Measurements from ENCODE around the gene SH2D4B.
A peak's percentile ranks its signal among the peaks of the same experiment; 100 is the strongest.

The SH2D4B gene

GRCh38 chr10:80632742-80633141 lies 95.0 kb downstream of the SH2D4B start:
- no peak for DNase-seq

- no peak for DNase-seq
These were observed 95.7 kb downstream of the SH2D4B start for GRCh38 chr10:80633383-80633860.

GRCh38 chr10:80633910-80634309 lies 96.2 kb downstream of the SH2D4B start:
- no peak for DNase-seq

GRCh38 chr10:80642661-80643060 lies 105.0 kb downstream of the SH2D4B start:
- peak in 1 of 56 donors; percentile 25 for DNase-seq

GRCh38 chr10:80646366-80646765 lies 108.7 kb downstream of the SH2D4B start:
- DNase-seq = no peak

- no peak for DNase-seq
These were observed 109.6 kb downstream of the SH2D4B start for GRCh38 chr10:80647173-80647833.

GRCh38 chr10:80648106-80648505 lies 110.4 kb downstream of the SH2D4B start:
- no peak for DNase-seq

- DNase-seq = no peak
These were observed 111.5 kb downstream of the SH2D4B start for GRCh38 chr10:80649183-80649582.

GRCh38 chr10:80655898-80656297 lies 118.2 kb downstream of the SH2D4B start:
- no peak for DNase-seq

- DNase-seq = no peak
These were observed 120.4 kb downstream of the SH2D4B start for GRCh38 chr10:80658068-80658467.

GRCh38 chr10:80659289-80659688 lies 121.6 kb downstream of the SH2D4B start:
- no peak for DNase-seq

GRCh38 chr10:80660266-80660665 lies 122.6 kb downstream of the SH2D4B start:
- no peak for DNase-seq

GRCh38 chr10:80660736-80661135 lies 123.0 kb downstream of the SH2D4B start:
- DNase-seq = peak in 4 of 56 donors; percentile 12 to 35 (median 17)

GRCh38 chr10:80661526-80661925 lies 123.8 kb downstream of the SH2D4B start:
- no peak for DNase-seq

- peak; percentile 23 to 91 (median 58) for DNase-seq
These were observed 124.9 kb downstream of the SH2D4B start for GRCh38 chr10:80662429-80663261.

- peak in 50 of 56 donors; percentile 12 to 85 (median 52) for DNase-seq
These were observed 126.5 kb downstream of the SH2D4B start for GRCh38 chr10:80664071-80664680.

- no peak for DNase-seq
These were observed 131.8 kb downstream of the SH2D4B start for GRCh38 chr10:80669485-80669884.

GRCh38 chr10:80670774-80671173 lies 133.1 kb downstream of the SH2D4B start:
- no peak for DNase-seq

GRCh38 chr10:80671847-80672246 lies 134.1 kb downstream of the SH2D4B start:
- DNase-seq = no peak

- no peak for DNase-seq
These were observed 134.9 kb downstream of the SH2D4B start for GRCh38 chr10:80672613-80673012.

GRCh38 chr10:80674809-80675208 lies 137.1 kb downstream of the SH2D4B start:
- no peak for DNase-seq

- no peak for DNase-seq
These were observed 143.4 kb downstream of the SH2D4B start for GRCh38 chr10:80681142-80681541.

Measured in amygdala (tissue), 56 donors.